Lower leg skin (tissue), 4 donors: ENCODE data around the gene BSG. TPM values are rescaled to one million over a fixed set of nuclear protein-coding genes. Genes with fewer than 3 reads are reported as not detected.

Experiments
- DNase-seq, 2 donors: peaks; one replicate each; pipeline ENCODE4 v3.0.0-alpha.2; 2019; ENCODE audit warnings: low spot score in 2 of 2
- H3K4me3 ChIP-seq: fragments of 200-600 bp; sonication (generic); 2 replicates; pipeline ENCODE4 v1.5.1; 2017; ENCODE audit warnings: mild to moderate bottlenecking, low read depth; ENCODE audit not compliant: poor library complexity, severe bottlenecking
- POLR2A ChIP-seq, 2 donors: fragments of 450-650 bp; IDR thresholded peaks; one replicate each; pipeline ENCODE4 v1.6.1; 2016 to 2017; ENCODE audit warnings: antibody characterized with exemption in 2 of 2, mild to moderate bottlenecking in 1 of 2, moderate library complexity in 1 of 2
- WGBS, 2 donors: methylation state at CpG; one replicate each; pipeline ENCODE4 v1.1.5; 2018; 5-methylcytosine and 5-hydroxymethylcytosine counted together
- intact Hi-C: fragments of 100-400 bp; cut with DNase I; formaldehyde crosslinking; loops from one replicate; pipeline ENCODE4 v1.15.0; 2023; ENCODE audit warnings: low total_unique reads
- total RNA-seq, 4 donors: library from RNA; depleted of rRNA; stranded (reverse); fragments of >200 nt; gene quantifications; one replicate each; pipeline ENCODE4 v1.1.0, GENCODE V29; 2016
- TF ChIP-seq, protein P1 (sequence below), 3 donors: fragments of 450-650 bp; IDR thresholded peaks; one replicate each; pipeline ENCODE4 v1.5.1; 2016; ENCODE audit warnings: antibody characterized with exemption in 3 of 3, mild to moderate bottlenecking in 3 of 3, moderate library complexity in 2 of 3

Gene BSG
- total RNA-seq: 100 to 1,000 TPM; 288 to 344 (median 307) TPM

DNA sequence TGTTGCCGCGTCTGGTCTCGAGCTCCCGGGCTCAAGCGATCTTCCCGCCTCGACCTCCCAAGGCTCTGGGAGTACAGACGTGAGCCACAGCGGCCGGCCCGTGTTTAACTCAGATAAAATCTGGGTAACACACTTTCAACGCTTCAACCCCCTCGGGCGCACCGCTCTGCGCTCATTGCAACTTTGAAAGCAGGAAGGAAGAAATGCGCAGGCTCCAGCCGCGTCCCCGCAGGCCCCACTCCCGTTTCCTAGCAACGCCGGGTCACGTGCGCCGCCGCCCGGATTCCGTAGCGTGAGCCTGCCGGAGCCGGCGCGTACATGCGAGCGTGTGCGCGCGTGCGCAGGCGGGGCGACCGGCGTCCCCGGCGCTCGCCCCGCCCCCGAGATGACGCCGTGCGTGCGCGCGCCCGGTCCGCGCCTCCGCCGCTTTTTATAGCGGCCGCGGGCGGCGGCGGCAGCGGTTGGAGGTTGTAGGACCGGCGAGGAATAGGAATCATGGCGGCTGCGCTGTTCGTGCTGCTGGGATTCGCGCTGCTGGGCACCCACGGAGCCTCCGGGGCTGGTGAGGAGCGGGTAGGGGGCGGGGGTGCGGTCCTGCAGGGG, at the start of gene BSG:
BSG (plus strand) TSS at position 457 of the 603 bp plus-strand sequence; CDS start at position 496, 39 bp downstream.
- peak; percentile 98 to 100 for DNase-seq
- peak within 1 kb of the TSS; percentile 81 for H3K4me3 ChIP-seq
- 0 to 1% methylated on average over 43 to 70 of the region's 79 CpGs for WGBS, 2 donors
- TF ChIP-seq, protein P1, sequence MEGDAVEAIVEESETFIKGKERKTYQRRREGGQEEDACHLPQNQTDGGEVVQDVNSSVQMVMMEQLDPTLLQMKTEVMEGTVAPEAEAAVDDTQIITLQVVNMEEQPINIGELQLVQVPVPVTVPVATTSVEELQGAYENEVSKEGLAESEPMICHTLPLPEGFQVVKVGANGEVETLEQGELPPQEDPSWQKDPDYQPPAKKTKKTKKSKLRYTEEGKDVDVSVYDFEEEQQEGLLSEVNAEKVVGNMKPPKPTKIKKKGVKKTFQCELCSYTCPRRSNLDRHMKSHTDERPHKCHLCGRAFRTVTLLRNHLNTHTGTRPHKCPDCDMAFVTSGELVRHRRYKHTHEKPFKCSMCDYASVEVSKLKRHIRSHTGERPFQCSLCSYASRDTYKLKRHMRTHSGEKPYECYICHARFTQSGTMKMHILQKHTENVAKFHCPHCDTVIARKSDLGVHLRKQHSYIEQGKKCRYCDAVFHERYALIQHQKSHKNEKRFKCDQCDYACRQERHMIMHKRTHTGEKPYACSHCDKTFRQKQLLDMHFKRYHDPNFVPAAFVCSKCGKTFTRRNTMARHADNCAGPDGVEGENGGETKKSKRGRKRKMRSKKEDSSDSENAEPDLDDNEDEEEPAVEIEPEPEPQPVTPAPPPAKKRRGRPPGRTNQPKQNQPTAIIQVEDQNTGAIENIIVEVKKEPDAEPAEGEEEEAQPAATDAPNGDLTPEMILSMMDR (IDR thresholded peaks at IDR 0.05): no peak
- peak in 1 of 2 donors; percentile 89 for TF ChIP-seq POLR2A (IDR thresholded peaks at IDR 0.05)
- intact Hi-C loops: loop anchor here (5.0 kb wide), 1 partner anchor 90 kb away; the partner anchor contains the start of gene RNF126

DNA sequence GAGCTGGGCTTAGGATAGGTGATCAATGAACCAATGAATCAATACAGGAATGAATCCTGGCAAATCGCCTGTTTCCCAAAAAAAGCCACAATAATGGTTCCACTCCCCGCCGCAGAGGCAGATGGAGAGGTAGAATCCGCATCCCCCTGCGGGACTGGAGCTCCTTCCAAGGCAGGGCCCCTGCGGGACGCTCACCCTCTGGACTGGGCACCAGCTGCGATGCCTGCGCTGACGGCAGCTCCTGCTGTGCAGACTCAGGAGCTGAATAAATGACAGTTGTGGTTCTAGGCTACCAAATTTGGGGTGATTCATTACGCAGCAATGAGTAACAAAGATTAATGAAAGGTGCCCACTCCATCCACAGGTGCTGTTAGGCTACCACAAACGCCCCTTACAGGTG, 49.7 kb upstream of the BSG start:
- DNase-seq: no peak
- intact Hi-C loops: no loop called here
- TF ChIP-seq, protein P1 (IDR thresholded peaks at IDR 0.05): no peak
- no peak for TF ChIP-seq POLR2A (IDR thresholded peaks at IDR 0.05)
- no peak overlapping the region for H3K4me3 ChIP-seq
- WGBS, 2 donors: 93 to 94% methylated on average over 12 of the region's 12 CpGs

DNA sequence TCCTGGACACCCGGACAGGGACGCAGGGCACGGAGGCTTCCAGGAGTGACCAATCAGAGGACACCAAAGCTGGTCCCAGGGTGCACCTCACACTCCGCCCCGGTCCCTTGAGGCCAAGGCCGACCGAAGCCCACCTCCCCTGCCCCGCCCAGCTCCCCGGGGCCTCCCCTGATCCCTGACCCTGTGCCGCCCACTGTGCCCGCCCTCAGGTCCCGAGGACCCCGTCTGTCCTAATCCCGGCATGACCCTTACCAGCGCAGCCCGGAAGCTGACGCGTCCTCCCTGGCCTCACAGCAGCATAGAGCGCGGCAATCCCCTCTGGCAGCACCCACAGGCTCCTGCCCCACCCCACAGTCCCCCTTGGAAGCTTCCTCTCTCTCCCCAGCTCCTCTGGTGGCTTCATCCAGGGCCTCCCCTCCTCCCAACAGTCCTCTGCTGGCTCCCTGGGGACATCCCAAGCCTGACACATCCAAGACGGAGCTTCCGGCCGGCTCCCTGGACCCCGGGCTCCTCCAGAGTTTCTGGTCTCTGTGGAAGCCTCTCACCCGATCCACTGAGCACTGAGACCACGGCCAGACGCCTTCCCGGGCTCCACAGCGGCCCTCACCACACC, 48.2 kb upstream of the BSG start:
- DNase-seq: no peak
- TF ChIP-seq POLR2A (IDR thresholded peaks at IDR 0.05): no peak
- TF ChIP-seq, protein P1 (IDR thresholded peaks at IDR 0.05): no peak
- no peak overlapping the region for H3K4me3 ChIP-seq
- intact Hi-C loops: no loop called here
- whole genome bisulfite sequencing, 2 donors: 51 to 58% methylated on average over 20 to 29 of the region's 29 CpGs

DNA sequence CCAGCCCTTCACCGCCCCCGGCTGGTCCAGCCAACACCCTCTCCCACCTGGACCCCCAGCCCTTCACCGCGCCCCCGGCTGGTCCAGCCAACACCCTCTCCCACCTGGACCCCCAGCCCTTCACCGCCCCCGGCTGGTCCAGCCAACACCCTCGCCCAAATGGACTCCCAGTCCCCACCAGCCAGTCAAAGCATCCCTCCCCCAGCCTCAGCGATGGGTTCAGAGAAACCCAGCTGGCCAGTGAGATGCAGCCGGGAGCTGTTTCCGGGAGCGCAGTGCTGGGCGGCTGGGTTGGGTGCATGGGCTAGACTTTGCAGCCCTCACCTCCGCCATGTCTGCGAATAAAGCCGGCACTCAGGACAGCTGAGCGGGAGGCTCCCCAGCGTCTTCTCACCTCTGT, 47.4 kb upstream of the BSG start:
- no peak overlapping the region for H3K4me3 ChIP-seq
- TF ChIP-seq, protein P1 (IDR thresholded peaks at IDR 0.05): no peak
- no peak for TF ChIP-seq POLR2A (IDR thresholded peaks at IDR 0.05)
- intact Hi-C loops: no loop called here
- DNase-seq: no peak
- 70% methylated on average over 13 to 18 of the region's 18 CpGs for WGBS, 2 donors

DNA sequence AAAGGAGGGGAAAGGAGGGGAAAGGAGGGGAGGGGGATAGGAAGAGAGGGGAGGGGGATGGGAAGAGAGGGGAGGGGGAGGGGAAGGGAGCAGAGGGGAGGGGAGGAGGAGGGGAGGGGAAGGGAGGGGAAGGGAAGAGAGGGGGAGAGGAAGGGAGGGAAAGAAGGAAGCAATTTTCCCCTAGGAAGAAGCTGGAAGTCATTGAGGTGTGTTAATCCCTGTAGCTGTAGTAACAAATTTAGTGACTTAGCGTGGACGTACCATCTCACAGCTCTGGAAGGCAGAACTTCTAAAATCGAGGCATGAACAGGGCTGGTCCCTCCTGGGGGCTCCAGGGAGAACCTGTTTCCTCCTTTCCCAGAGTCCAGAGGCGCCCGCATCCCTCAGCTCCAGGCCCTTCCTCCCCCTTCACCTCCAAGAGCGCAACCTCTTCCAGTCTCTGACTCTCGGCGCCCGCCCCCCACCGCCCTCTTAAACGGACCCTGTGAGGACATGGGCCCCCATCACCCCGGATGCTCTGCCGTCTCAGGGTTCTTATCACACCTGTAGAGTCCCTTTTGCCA, 46.5 kb upstream of the BSG start:
- 42 to 49% methylated on average over 13 of the region's 13 CpGs for WGBS, 2 donors
- no peak for DNase-seq

More for the DNA sequence above, 46.5 kb upstream of the BSG start:
- intact Hi-C loops: no loop called here
- no peak for TF ChIP-seq POLR2A (IDR thresholded peaks at IDR 0.05)
- TF ChIP-seq, protein P1 (IDR thresholded peaks at IDR 0.05): no peak
- H3K4me3 ChIP-seq: no peak overlapping the region
